Measurements from ENCODE around the gene CMSS1.
"Not testable (repeated sequence)": the region's sequence is repeated elsewhere in the genome, so short reads cannot be mapped to it uniquely, and the experiment has no call there.

Gene CMSS1

GRCh38 chr3:100083209-100083608, 265.5 kb downstream of the CMSS1 start:
- Histone ChIP-seq H3K9me3 (ENCODE audit: control insufficient read depth, low read length) (no peaks in the 10 kb centered on the region), H3K4me1 (ENCODE audit: control insufficient read depth, insufficient read depth, low read length, poor library complexity, severe bottlenecking) (no peaks in the 10 kb centered on the region), H3K4me3 (ENCODE audit: extremely low read depth, insufficient read depth, low read length, poor library complexity, severe bottlenecking) (no peak overlapping the region), H3K36me3 (ENCODE audit: control insufficient read depth, insufficient read depth, low read length) (no peaks in the 10 kb centered on the region), H3K27ac (ENCODE audit: low read depth, low read length, severe bottlenecking) (no peak overlapping the region)
- WGBS, 2 experiments (ENCODE audit: insufficient coverage in 2 of 2), result 93 to 100% methylated on average over 3 to 5 of the region's 6 CpGs

GRCh38 chr3:100084100-100084806, 266.6 kb downstream of the CMSS1 start:
- Histone ChIP-seq H3K27ac (ENCODE audit: low read depth, low read length, severe bottlenecking) (no peak overlapping the region), H3K4me3 (ENCODE audit: extremely low read depth, insufficient read depth, low read length, poor library complexity, severe bottlenecking) (no peak overlapping the region), H3K36me3 (ENCODE audit: control insufficient read depth, insufficient read depth, low read length) (no peaks in the 10 kb centered on the region), H3K9me3 (ENCODE audit: control insufficient read depth, low read length) (no peaks in the 10 kb centered on the region), H3K4me1 (ENCODE audit: control insufficient read depth, insufficient read depth, low read length, poor library complexity, severe bottlenecking) (peaks cover 5% of the 10 kb centered on the region)
- 95% methylated on average over 2 to 3 of the region's 7 CpGs for WGBS, 2 experiments (ENCODE audit: insufficient coverage in 2 of 2)

- Histone ChIP-seq H3K27ac (ENCODE audit: low read depth, low read length, severe bottlenecking) (peak overlapping the region; percentile 57), H3K9me3 (ENCODE audit: control insufficient read depth, low read length) (no peaks in the 10 kb centered on the region), H3K36me3 (ENCODE audit: control insufficient read depth, insufficient read depth, low read length) (no peaks in the 10 kb centered on the region), H3K4me3 (ENCODE audit: extremely low read depth, insufficient read depth, low read length, poor library complexity, severe bottlenecking) (no peak overlapping the region), H3K4me1 (ENCODE audit: control insufficient read depth, insufficient read depth, low read length, poor library complexity, severe bottlenecking) (peaks cover 16% of the 10 kb centered on the region)
- no CpG with 5 or more reads among the region's 1 CpG for WGBS, 2 experiments (ENCODE audit: insufficient coverage in 2 of 2)
These were observed 268.7 kb downstream of the CMSS1 start for GRCh38 chr3:100086401-100086800.

GRCh38 chr3:100087198-100087597, 269.5 kb downstream of the CMSS1 start:
- Histone ChIP-seq H3K27ac (ENCODE audit: low read depth, low read length, severe bottlenecking) (peak overlapping the region; percentile 57), H3K36me3 (ENCODE audit: control insufficient read depth, insufficient read depth, low read length) (no peaks in the 10 kb centered on the region), H3K4me1 (ENCODE audit: control insufficient read depth, insufficient read depth, low read length, poor library complexity, severe bottlenecking) (peaks cover 21% of the 10 kb centered on the region), H3K9me3 (ENCODE audit: control insufficient read depth, low read length) (no peaks in the 10 kb centered on the region), H3K4me3 (ENCODE audit: extremely low read depth, insufficient read depth, low read length, poor library complexity, severe bottlenecking) (no peak overlapping the region)

- Histone ChIP-seq H3K4me1 (ENCODE audit: control insufficient read depth, insufficient read depth, low read length, poor library complexity, severe bottlenecking) (peaks cover 21% of the 10 kb centered on the region), H3K27ac (ENCODE audit: low read depth, low read length, severe bottlenecking) (no peak overlapping the region), H3K36me3 (ENCODE audit: control insufficient read depth, insufficient read depth, low read length) (no peaks in the 10 kb centered on the region), H3K9me3 (ENCODE audit: control insufficient read depth, low read length) (no peaks in the 10 kb centered on the region), H3K4me3 (ENCODE audit: extremely low read depth, insufficient read depth, low read length, poor library complexity, severe bottlenecking) (no peak overlapping the region)
- 80% methylated on average over 1 of the region's 2 CpGs; no CpG with 5 or more reads in 1 of the 2 experiments for WGBS, 2 experiments (ENCODE audit: insufficient coverage in 2 of 2)
These were observed 271.2 kb downstream of the CMSS1 start for GRCh38 chr3:100088735-100089368.

- H3K4me3 ChIP-seq (ENCODE audit: extremely low read depth, insufficient read depth, low read length, poor library complexity, severe bottlenecking), result no peak overlapping the region
- 55 to 70% methylated on average over 3 to 4 of the region's 7 CpGs for WGBS, 2 experiments (ENCODE audit: insufficient coverage in 2 of 2)
- H3K4me1 ChIP-seq (ENCODE audit: control insufficient read depth, insufficient read depth, low read length, poor library complexity, severe bottlenecking), result peaks cover 21% of the 10 kb centered on the region
- H3K27ac ChIP-seq (ENCODE audit: low read depth, low read length, severe bottlenecking), result peak overlapping the region; percentile 82
- no peaks in the 10 kb centered on the region for H3K9me3 ChIP-seq (ENCODE audit: control insufficient read depth, low read length)
- H3K36me3 ChIP-seq (ENCODE audit: control insufficient read depth, insufficient read depth, low read length), result no peaks in the 10 kb centered on the region
These were observed 272.4 kb downstream of the CMSS1 start for GRCh38 chr3:100089812-100090668.

- Histone ChIP-seq H3K36me3 (ENCODE audit: control insufficient read depth, insufficient read depth, low read length) (no peaks in the 10 kb centered on the region), H3K9me3 (ENCODE audit: control insufficient read depth, low read length) (no peaks in the 10 kb centered on the region), H3K4me3 (ENCODE audit: extremely low read depth, insufficient read depth, low read length, poor library complexity, severe bottlenecking) (no peak overlapping the region), H3K4me1 (ENCODE audit: control insufficient read depth, insufficient read depth, low read length, poor library complexity, severe bottlenecking) (peaks cover 21% of the 10 kb centered on the region), H3K27ac (ENCODE audit: low read depth, low read length, severe bottlenecking) (peak overlapping the region; percentile 82)
These were observed 273.0 kb downstream of the CMSS1 start for GRCh38 chr3:100090669-100091005.

- peaks cover 20% of the 10 kb centered on the region for H3K4me1 ChIP-seq (ENCODE audit: control insufficient read depth, insufficient read depth, low read length, poor library complexity, severe bottlenecking)
- H3K27ac ChIP-seq (ENCODE audit: low read depth, low read length, severe bottlenecking), result no peak overlapping the region
- no CpG with 5 or more reads among the region's 1 CpG for WGBS, 2 experiments (ENCODE audit: insufficient coverage in 2 of 2)
- H3K36me3 ChIP-seq (ENCODE audit: control insufficient read depth, insufficient read depth, low read length), result no peaks in the 10 kb centered on the region
- H3K4me3 ChIP-seq (ENCODE audit: extremely low read depth, insufficient read depth, low read length, poor library complexity, severe bottlenecking), result no peak overlapping the region
- H3K9me3 ChIP-seq (ENCODE audit: control insufficient read depth, low read length), result no peaks in the 10 kb centered on the region
These were observed 276.2 kb downstream of the CMSS1 start for GRCh38 chr3:100093831-100094230.

- H3K4me1 ChIP-seq (ENCODE audit: control insufficient read depth, insufficient read depth, low read length, poor library complexity, severe bottlenecking); H3K27ac ChIP-seq (ENCODE audit: low read depth, low read length, severe bottlenecking); H3K36me3 ChIP-seq (ENCODE audit: control insufficient read depth, insufficient read depth, low read length); H3K4me3 ChIP-seq (ENCODE audit: extremely low read depth, insufficient read depth, low read length, poor library complexity, severe bottlenecking); H3K9me3 ChIP-seq (ENCODE audit: control insufficient read depth, low read length): not testable (repeated sequence)
- WGBS, 2 experiments (ENCODE audit: insufficient coverage in 2 of 2), result 100% methylated on average over 1 of the region's 1 CpG; no CpG with 5 or more reads in 1 of the 2 experiments
These were observed 278.6 kb downstream of the CMSS1 start for GRCh38 chr3:100096286-100096685.

- H3K4me3 ChIP-seq (ENCODE audit: extremely low read depth, insufficient read depth, low read length, poor library complexity, severe bottlenecking), result no peak overlapping the region
- no peaks in the 10 kb centered on the region for H3K36me3 ChIP-seq (ENCODE audit: control insufficient read depth, insufficient read depth, low read length)
- H3K9me3 ChIP-seq (ENCODE audit: control insufficient read depth, low read length), result no peaks in the 10 kb centered on the region
- H3K4me1 ChIP-seq (ENCODE audit: control insufficient read depth, insufficient read depth, low read length, poor library complexity, severe bottlenecking), result peaks cover under 1% of the 10 kb centered on the region
- WGBS, 2 experiments (ENCODE audit: insufficient coverage in 2 of 2), result 90% methylated on average over 1 of the region's 2 CpGs; no CpG with 5 or more reads in 1 of the 2 experiments
- H3K27ac ChIP-seq (ENCODE audit: low read depth, low read length, severe bottlenecking), result no peak overlapping the region
These were observed 279.2 kb downstream of the CMSS1 start for GRCh38 chr3:100096866-100097265.
